Neural crest cell (in vitro differentiated cells): ENCODE results near the gene TNIK. TPM values are rescaled to one million over a fixed set of nuclear protein-coding genes. Genes with fewer than 3 reads are reported as not detected.

Experiments used
- DNase-seq: peaks from one replicate; pipeline ENCODE4 v3.0.0; 2021; ENCODE audit warnings: low read depth, mixed read lengths, low spot score
- H3K27ac Mint-ChIP-seq: one replicate; pipeline ENCODE4 v1.8.0; 2021; ENCODE audit warnings: mild to moderate bottlenecking, mixed read lengths; ENCODE audit not compliant: unreplicated experiment
- H3K27me3 Mint-ChIP-seq: 2 replicates; pipeline ENCODE4 v1.8.0; 2021; ENCODE audit warnings: low read depth, mild to moderate bottlenecking, mixed read lengths
- H3K36me3 Mint-ChIP-seq: 2 replicates; pipeline ENCODE4 v1.8.0; 2021; ENCODE audit warnings: low read depth, mild to moderate bottlenecking, mixed read lengths
- H3K4me1 Mint-ChIP-seq: 2 replicates; pipeline ENCODE4 v1.8.0; 2021; ENCODE audit warnings: mixed read lengths
- H3K4me3 Mint-ChIP-seq: one replicate; pipeline ENCODE4 v1.8.0; 2021; ENCODE audit warnings: mild to moderate bottlenecking, mixed read lengths
- H3K9me3 Mint-ChIP-seq: 2 replicates; pipeline ENCODE4 v1.8.0; 2021; ENCODE audit warnings: mixed read lengths
- total RNA-seq: library from RNA; stranded (reverse); gene quantifications from 2 replicates; pipeline ENCODE4 v1.2.1, GENCODE V29; 2021
- TF ChIP-seq, protein P1 (sequence below): fragments of 200-600 bp; sonication (generic); conservative IDR thresholded peaks from 2 replicates; pipeline ENCODE4 v1.5.0; 2021; ENCODE audit warnings: antibody characterized with exemption, mild to moderate bottlenecking

Gene TNIK
- total RNA-seq, 1 donor from 2014 or later: 32.3 TPM

DNA sequence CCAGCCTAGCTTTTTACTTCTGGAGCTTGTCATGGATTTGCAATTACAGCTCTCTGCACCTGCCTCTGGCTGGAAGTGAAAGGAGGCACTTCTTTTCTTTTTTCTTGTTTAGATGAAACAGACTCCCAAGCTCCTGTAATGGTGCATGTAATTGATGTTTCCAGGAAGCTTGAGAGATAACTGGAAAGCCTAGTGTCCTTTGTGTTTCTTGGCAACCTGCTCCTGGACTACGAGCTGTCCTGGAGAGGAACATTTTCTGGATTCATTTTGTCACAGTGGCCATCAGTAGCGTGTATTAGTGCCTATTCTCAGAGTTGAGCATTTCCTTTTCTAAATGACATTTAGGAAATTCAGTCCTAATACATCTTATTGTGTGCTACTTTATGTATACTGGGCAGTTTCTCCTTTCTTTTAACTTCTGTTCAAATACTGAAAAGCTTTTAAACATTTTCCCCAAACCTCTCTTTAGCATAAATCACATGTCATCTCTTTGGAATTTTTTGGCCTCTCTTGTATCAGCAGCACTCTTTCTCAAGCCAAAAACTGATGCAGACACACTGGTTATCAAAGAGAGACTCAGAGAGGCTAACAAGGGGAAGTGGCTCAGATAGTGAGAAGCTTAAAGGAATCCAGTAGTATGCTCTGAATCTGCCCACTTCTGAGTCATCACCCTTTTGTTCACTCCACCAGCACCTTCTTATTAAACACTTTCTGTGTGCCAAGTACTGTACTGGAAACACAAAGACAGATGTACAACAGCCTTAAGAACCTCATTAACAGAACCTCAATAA is 371.0 kb downstream of the TNIK start:
- H3K9me3 Mint-ChIP-seq: no peaks in the 10 kb centered on the region
- no peak overlapping the region for H3K4me3 Mint-ChIP-seq
- TF ChIP-seq, protein P1, sequence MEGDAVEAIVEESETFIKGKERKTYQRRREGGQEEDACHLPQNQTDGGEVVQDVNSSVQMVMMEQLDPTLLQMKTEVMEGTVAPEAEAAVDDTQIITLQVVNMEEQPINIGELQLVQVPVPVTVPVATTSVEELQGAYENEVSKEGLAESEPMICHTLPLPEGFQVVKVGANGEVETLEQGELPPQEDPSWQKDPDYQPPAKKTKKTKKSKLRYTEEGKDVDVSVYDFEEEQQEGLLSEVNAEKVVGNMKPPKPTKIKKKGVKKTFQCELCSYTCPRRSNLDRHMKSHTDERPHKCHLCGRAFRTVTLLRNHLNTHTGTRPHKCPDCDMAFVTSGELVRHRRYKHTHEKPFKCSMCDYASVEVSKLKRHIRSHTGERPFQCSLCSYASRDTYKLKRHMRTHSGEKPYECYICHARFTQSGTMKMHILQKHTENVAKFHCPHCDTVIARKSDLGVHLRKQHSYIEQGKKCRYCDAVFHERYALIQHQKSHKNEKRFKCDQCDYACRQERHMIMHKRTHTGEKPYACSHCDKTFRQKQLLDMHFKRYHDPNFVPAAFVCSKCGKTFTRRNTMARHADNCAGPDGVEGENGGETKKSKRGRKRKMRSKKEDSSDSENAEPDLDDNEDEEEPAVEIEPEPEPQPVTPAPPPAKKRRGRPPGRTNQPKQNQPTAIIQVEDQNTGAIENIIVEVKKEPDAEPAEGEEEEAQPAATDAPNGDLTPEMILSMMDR: no peak
- peaks cover 32% of the 10 kb centered on the region for H3K4me1 Mint-ChIP-seq
- DNase-seq: no peak
- no peaks in the 10 kb centered on the region for H3K27me3 Mint-ChIP-seq
- H3K27ac Mint-ChIP-seq: no peak overlapping the region
- peaks cover 18% of the 10 kb centered on the region for H3K36me3 Mint-ChIP-seq

DNA sequence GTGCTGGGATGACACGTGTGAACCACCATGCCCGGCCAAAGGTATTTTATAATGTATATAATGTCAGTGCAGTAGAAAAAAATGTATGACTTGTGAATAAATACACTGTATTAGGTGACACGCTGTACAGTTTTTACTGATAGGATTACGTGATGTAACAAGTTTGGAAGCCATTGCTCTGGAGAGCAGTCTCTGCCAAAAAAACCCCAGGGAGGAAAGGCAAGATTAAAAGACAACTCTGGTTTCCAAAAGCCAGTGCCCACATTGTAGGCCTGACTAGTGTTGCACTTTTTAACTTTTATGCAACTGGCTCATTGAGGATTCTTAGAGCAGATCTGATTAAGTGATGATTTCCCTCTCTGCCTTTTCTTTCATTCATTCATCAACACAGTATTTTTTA is 371.7 kb downstream of the TNIK start:
- Mint-ChIP-seq H3K27ac (no peak overlapping the region), H3K4me3 (no peak overlapping the region), H3K9me3 (no peaks in the 10 kb centered on the region), H3K27me3 (no peaks in the 10 kb centered on the region), H3K36me3 (peaks cover 18% of the 10 kb centered on the region), H3K4me1 (peaks cover 29% of the 10 kb centered on the region)
- DNase-seq: no peak
- TF ChIP-seq, protein P1: no peak

DNA sequence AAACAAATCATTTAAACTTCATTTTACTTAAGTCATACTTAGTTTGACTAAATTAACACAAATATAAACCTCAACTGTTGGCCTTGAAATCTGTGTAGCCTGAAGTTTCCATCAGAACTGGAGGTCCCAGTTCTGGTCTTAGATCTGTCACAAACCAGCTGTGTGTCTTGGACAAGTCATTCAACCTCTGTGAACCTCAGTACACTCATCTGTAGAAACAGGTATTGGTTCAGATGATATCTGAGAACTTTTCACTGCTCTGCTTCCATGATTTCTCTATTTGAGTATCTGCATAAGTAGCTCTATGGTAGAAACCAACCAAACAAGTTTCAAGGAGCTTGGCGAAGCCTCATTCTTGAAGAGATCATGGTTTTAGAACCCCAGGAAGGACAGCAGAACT is 373.3 kb downstream of the TNIK start:
- no peaks in the 10 kb centered on the region for H3K27me3 Mint-ChIP-seq
- peaks cover 15% of the 10 kb centered on the region for H3K4me1 Mint-ChIP-seq
- no peak overlapping the region for H3K4me3 Mint-ChIP-seq
- DNase-seq: no peak
- no peaks in the 10 kb centered on the region for H3K9me3 Mint-ChIP-seq
- TF ChIP-seq, protein P1: no peak
- H3K27ac Mint-ChIP-seq: no peak overlapping the region
- H3K36me3 Mint-ChIP-seq: peaks cover 15% of the 10 kb centered on the region

DNA sequence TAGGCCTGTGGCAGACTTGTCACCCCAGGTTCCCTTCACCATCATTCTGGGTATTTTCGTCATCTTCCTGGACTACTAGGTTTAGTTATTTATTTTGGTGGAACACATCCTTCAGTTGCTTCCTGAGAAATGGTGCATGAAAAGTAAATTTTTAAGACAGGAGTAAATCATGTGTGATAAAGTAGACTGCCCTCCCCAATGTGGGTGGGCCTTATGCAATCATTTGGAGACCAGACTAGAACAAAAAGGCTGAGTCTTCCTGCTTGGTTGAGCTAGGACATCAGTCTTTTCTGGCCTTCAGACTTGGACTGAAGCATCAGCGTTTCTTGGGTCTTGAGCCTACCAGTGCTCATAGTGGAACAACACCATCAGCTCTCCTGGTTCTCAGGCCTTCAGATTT is 382.9 kb downstream of the TNIK start:
- Mint-ChIP-seq H3K36me3 (peaks cover 20% of the 10 kb centered on the region), H3K4me3 (no peak overlapping the region), H3K27me3 (no peaks in the 10 kb centered on the region), H3K27ac (no peak overlapping the region), H3K4me1 (no peaks in the 10 kb centered on the region), H3K9me3 (no peaks in the 10 kb centered on the region)
- no peak for DNase-seq
- TF ChIP-seq, protein P1: no peak

DNA sequence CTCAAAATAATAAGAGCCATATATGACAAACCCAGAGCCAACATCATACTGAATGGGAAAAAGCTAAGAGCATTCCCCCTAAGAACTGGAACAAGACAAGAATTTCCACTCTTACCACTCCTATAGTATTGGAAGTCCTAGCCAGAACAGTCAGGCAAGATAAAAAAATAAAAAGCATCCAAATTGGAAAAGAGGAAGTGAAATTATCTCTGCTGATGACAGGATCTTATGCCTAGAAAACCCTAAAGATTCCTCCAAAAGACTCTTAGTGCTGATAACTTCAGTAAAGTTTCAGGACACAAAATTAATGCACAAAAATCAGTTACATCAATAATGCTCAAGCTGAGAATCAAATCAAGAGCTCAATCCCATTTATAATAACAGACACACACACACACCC is 387.8 kb downstream of the TNIK start:
- Mint-ChIP-seq H3K4me1 (no peaks in the 10 kb centered on the region), H3K36me3 (peaks cover 25% of the 10 kb centered on the region), H3K9me3 (no peaks in the 10 kb centered on the region), H3K27ac (no peak overlapping the region), H3K4me3 (no peak overlapping the region), H3K27me3 (no peaks in the 10 kb centered on the region)
- TF ChIP-seq, protein P1: no peak
- no peak for DNase-seq
